SJSA1 (cell line): ENCODE results near the gene NBL1. TPM values are rescaled to one million over a fixed set of nuclear protein-coding genes. Genes with fewer than 3 reads are reported as not detected.
A peak's percentile ranks its signal among the peaks of the same experiment; 100 is the strongest.
"Not testable (repeated sequence)": the region's sequence is repeated elsewhere in the genome, so short reads cannot be mapped to it uniquely, and the experiment has no call there.

Source experiments
- DNase-seq, 2 experiments: peaks; one replicate each; pipeline ENCODE4 v3.0.0-alpha.2; 2015 to 2020; ENCODE audit warnings: low spot score in 2 of 2, low read depth in 1 of 2
- H3K27ac ChIP-seq: fragments of 250-450 bp; sonication (Bioruptor Pico); 2 replicates; pipeline ENCODE4 v1.5.1; 2020; ENCODE audit warnings: mild to moderate bottlenecking, moderate library complexity
- H3K27me3 ChIP-seq: fragments of 250-450 bp; sonication (Bioruptor Pico); replicated peaks from 2 replicates; pipeline ENCODE4 v1.5.1; 2020; ENCODE audit warnings: mild to moderate bottlenecking, moderate library complexity
- H3K36me3 ChIP-seq: fragments of 250-450 bp; sonication (Bioruptor Pico); 2 replicates; pipeline ENCODE4 v1.5.1; 2020; ENCODE audit warnings: mild to moderate bottlenecking
- H3K4me1 ChIP-seq: fragments of 250-450 bp; sonication (Bioruptor Pico); replicated peaks from 2 replicates; pipeline ENCODE4 v1.6.1; 2021; ENCODE audit warnings: mild to moderate bottlenecking
- H3K4me3 ChIP-seq: fragments of 250-450 bp; sonication (Bioruptor Pico); 2 replicates; pipeline ENCODE4 v1.5.1; 2020; ENCODE audit warnings: mild to moderate bottlenecking
- H3K9me3 ChIP-seq: fragments of 250-450 bp; sonication (Bioruptor Pico); replicated peaks from 2 replicates; pipeline ENCODE4 v1.5.1; 2020; ENCODE audit warnings: mild to moderate bottlenecking
- total RNA-seq: library from RNA; depleted of rRNA; stranded (reverse); fragments of >200 nt; shearing (Covaris generic); gene quantifications from 2 replicates; pipeline ENCODE4 v1.2.3, GENCODE V29; 2014

The NBL1 gene
- total RNA-seq, 1 experiment from 2014 or later: 3.7 TPM

GRCh38 chr1:19630192-19630591 is 13.9 kb upstream of the NBL1 start:
- H3K36me3 ChIP-seq: peaks cover 29% of the 10 kb centered on the region
- not testable (repeated sequence) for H3K27me3 ChIP-seq, H3K4me3 ChIP-seq, H3K27ac ChIP-seq, DNase-seq, H3K9me3 ChIP-seq, H3K4me1 ChIP-seq

DNA sequence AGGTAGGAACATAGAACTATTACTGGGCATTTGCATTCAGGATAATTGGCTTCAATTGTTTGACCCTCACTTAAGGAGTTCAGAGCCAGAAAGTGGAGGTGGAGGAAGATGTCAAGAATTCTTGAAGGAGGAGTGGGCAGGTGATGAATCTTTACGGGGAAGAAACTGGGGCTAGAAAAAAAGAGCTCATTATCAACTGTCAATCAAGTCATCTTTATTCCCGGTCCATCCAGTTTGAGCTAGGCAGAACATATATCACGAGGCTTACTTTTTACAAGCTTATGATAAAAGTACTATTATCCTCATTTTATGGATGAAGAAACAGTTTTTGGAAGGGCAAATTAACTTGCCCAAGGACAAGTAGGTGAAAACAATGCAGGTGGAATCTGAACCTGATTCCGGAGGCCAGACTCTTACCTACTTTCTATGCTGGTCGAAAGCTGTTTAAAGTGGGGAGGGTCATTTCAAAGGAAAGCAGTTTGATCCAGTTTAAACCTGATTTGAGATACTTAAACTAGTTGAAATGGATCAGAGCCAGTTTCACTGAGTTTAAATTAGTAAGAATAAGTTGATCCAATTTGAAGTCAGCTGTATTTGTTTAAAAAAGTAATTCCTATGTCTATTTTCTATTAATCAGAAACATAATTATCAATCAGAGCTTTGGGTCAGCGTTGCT is 13.3 kb upstream of the NBL1 start:
- Histone ChIP-seq H3K4me3 (no peak overlapping the region), H3K4me1 (no peaks in the 10 kb centered on the region)
- no peak for DNase-seq

GRCh38 chr1:19632211-19632610 is 11.9 kb upstream of the NBL1 start:
- Histone ChIP-seq H3K4me3 (no peak overlapping the region), H3K4me1 (no peaks in the 10 kb centered on the region), H3K27me3 (no peaks in the 10 kb centered on the region), H3K27ac (no peak overlapping the region), H3K36me3 (peaks cover 8% of the 10 kb centered on the region), H3K9me3 (no peaks in the 10 kb centered on the region)
- no peak for DNase-seq

More for the DNA sequence above, 13.3 kb upstream of the NBL1 start:
- no peaks in the 10 kb centered on the region for H3K27me3 ChIP-seq
- peaks cover 22% of the 10 kb centered on the region for H3K36me3 ChIP-seq
- no peak overlapping the region for H3K27ac ChIP-seq
- H3K9me3 ChIP-seq: no peaks in the 10 kb centered on the region

DNA sequence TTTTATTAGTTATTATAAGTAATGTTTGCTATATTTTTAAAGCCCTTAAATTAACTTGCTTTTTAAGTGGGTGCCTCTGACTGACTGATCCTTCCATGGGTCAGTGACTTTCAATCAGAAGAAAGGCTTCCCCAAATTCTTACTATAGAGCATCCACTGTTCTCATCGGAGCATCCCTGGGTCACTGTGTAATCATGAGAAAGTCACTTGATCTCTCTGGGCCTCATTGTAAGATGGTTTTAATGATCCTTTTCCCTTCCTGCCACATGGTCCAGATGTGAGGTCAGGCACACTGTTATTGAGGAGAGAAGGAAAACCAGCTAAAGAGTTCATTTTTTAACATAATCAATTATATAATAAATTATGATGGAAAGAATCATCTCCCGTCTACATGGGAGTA is 11.0 kb upstream of the NBL1 start:
- Histone ChIP-seq H3K4me3 (no peak overlapping the region), H3K27me3 (no peaks in the 10 kb centered on the region), H3K27ac (no peak overlapping the region), H3K9me3 (no peaks in the 10 kb centered on the region), H3K36me3 (no peaks in the 10 kb centered on the region; the same call in 1 of the 2 replicates), H3K4me1 (no peaks in the 10 kb centered on the region)
- DNase-seq: no peak

- not testable (repeated sequence) for H3K4me1 ChIP-seq, H3K36me3 ChIP-seq, H3K9me3 ChIP-seq, H3K4me3 ChIP-seq, DNase-seq, H3K27me3 ChIP-seq, H3K27ac ChIP-seq
These were observed 9.0 kb upstream of the NBL1 start for GRCh38 chr1:19635064-19635463.

GRCh38 chr1:19635646-19636045 is 8.5 kb upstream of the NBL1 start:
- H3K36me3 ChIP-seq: no peaks in the 10 kb centered on the region
- H3K27ac ChIP-seq: no peak overlapping the region
- H3K4me1 ChIP-seq: no peaks in the 10 kb centered on the region
- no peak overlapping the region for H3K4me3 ChIP-seq
- 0 out of 2 replicates have a peak, but pooled peaks cover 4% of the 10 kb centered on the region for H3K27me3 ChIP-seq
- DNase-seq: no peak
- H3K9me3 ChIP-seq: no peaks in the 10 kb centered on the region

DNA sequence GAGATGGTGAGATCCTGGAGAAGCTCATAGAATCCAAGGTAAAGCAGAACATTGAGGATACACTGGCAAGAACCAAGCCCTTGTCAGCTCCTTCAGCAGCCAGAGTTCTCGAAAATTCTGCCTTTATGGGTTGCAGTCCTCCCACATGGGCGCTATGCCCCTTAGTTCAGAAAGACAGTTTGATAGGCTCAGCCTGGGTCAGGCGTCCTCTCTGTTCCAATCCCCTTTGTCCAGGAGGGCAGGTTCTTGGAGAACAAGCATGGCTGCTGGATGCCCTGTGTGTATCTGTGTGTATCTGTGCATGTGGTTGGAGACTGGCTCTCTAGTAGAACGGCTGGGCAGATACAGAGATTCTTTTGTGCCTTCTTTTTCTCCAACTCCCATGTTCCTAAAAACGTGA is 8.0 kb upstream of the NBL1 start:
- H3K9me3 ChIP-seq: no peaks in the 10 kb centered on the region
- H3K27ac ChIP-seq: no peak overlapping the region
- no peaks in the 10 kb centered on the region for H3K36me3 ChIP-seq
- 0 out of 2 replicates have a peak, but pooled peaks cover 4% of the 10 kb centered on the region for H3K27me3 ChIP-seq
- H3K4me3 ChIP-seq: no peak overlapping the region
- no peak for DNase-seq
- no peaks in the 10 kb centered on the region for H3K4me1 ChIP-seq

GRCh38 chr1:19636749-19637148 is 7.4 kb upstream of the NBL1 start:
- not testable (repeated sequence) for H3K36me3 ChIP-seq, H3K9me3 ChIP-seq, H3K27me3 ChIP-seq, DNase-seq, H3K27ac ChIP-seq, H3K4me3 ChIP-seq, H3K4me1 ChIP-seq

- Histone ChIP-seq H3K4me1 (no peaks in the 10 kb centered on the region), H3K36me3 (no peaks in the 10 kb centered on the region), H3K4me3 (no peak overlapping the region), H3K27me3 (peaks cover 4% of the 10 kb centered on the region; the same call in 1 of the 2 replicates), H3K9me3 (no peaks in the 10 kb centered on the region), H3K27ac (no peak overlapping the region)
- no peak for DNase-seq
These were observed 6.5 kb upstream of the NBL1 start for GRCh38 chr1:19637606-19638005.

GRCh38 chr1:19639228-19639627 is 4.9 kb upstream of the NBL1 start:
- not testable (repeated sequence) for H3K4me1 ChIP-seq, H3K36me3 ChIP-seq, DNase-seq, H3K4me3 ChIP-seq, H3K27ac ChIP-seq, H3K9me3 ChIP-seq
- H3K27me3 ChIP-seq: peaks cover 11% of the 10 kb centered on the region

DNA sequence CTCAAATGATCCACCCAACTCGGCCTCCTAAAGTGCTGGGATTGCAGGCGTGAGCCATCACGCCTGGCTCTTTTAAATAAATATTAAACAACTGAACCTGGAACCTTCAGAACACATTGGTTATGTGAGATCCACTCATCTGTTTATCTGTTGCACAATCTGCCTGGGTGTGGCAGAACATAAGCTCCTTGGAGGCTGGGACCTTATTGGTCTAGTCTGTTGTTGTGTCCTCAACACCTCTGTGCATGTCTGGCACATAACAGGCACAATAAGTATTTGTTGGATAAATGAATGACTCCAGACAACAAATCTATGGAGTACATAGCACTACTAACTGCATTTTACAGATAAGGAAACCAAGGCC is 4.1 kb upstream of the NBL1 start:
- H3K4me3 ChIP-seq: no peak overlapping the region
- peaks cover 16% of the 10 kb centered on the region for H3K27me3 ChIP-seq
- H3K9me3 ChIP-seq: no peaks in the 10 kb centered on the region
- DNase-seq: no peak
- no peaks in the 10 kb centered on the region for H3K36me3 ChIP-seq
- no peak overlapping the region for H3K27ac ChIP-seq
- H3K4me1 ChIP-seq: peaks cover 17% of the 10 kb centered on the region

DNA sequence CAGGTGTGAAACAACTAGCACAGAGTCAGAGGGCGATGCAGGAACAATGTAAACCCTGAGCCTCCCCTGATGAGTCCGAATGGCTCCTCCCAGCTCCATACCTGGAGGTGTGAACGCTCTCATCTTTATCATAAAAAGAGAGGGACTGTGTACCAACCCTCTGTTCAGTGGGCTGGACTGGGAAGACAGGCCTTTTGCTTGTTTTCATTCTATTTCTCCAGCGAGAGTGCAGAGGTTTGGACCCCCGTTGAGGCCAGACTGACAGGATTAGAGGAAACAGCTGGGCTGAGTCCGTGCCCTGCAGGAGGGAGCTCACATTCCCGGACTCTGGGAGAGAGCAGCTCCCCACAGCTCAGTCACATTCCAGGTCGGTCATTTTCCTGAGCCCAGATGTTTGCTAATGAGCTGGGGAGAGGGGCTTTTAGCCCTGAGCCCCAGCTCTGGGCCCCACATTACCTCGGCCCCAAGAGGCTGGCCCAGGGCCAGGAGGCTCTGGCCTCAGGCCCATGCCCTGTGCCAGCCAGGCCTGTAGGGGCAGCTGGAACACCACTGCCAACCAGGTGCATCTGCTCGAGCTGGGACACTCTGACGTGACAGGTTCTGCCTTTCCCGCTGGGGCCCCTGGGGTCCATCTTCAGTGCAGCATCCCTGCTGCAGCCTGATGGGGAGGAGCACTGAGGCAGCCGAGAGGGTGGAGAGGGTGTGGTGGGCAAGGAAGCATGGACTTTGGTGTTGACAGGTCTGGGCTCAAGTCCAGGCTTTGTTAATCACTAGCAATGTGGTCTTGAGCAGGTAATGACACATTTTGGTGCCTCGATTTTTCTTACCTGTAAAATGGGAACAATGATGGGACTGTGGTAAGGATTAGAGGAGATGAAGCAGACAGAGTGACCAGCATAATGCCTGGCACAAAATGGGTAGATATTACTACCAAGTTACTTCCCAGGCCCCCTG is 3.5 kb upstream of the NBL1 start:
- Histone ChIP-seq H3K27me3 (peaks cover 21% of the 10 kb centered on the region), H3K4me3 (no peak overlapping the region), H3K9me3 (no peaks in the 10 kb centered on the region), H3K36me3 (no peaks in the 10 kb centered on the region), H3K27ac (no peak overlapping the region), H3K4me1 (peaks cover 18% of the 10 kb centered on the region)
- peak in 1 of 2 experiments; percentile 39 for DNase-seq

DNA sequence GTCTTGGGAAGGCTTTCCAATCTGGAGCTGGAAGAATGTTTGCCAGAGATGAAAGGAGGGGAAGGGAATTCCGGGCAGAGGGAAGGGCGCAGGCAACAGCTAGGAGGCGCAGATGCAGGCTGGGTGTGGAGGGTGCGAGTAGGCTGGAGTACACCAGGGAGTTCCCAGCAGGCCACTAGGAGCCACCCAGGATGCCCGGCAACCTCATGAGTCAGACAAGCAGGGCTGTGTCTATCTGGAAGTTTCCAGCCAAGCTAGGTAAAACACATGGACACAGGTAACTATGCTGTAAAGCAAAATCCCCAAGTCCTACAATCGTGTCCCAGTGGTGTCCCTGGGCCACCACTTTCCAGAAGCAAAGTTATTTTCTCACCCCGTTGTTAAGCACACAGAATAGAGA is 990 bp upstream of the NBL1 start:
- no peaks in the 10 kb centered on the region for H3K9me3 ChIP-seq
- H3K27ac ChIP-seq: no peak overlapping the region
- peaks cover 21% of the 10 kb centered on the region for H3K27me3 ChIP-seq
- H3K36me3 ChIP-seq: no peaks in the 10 kb centered on the region
- H3K4me3 ChIP-seq: no peak overlapping the region
- no peak for DNase-seq
- H3K4me1 ChIP-seq: peaks cover 18% of the 10 kb centered on the region

GRCh38 chr1:19644395-19644680 is 227 bp downstream of the NBL1 start:
- no peak for DNase-seq
- peak overlapping the region; percentile 46 for H3K4me3 ChIP-seq
- H3K9me3 ChIP-seq: no peaks in the 10 kb centered on the region
- peaks cover 18% of the 10 kb centered on the region for H3K4me1 ChIP-seq
- peaks cover 21% of the 10 kb centered on the region for H3K27me3 ChIP-seq
- no peaks in the 10 kb centered on the region for H3K36me3 ChIP-seq
- H3K27ac ChIP-seq: no peak overlapping the region
